GM19452 (cell line): ENCODE data around the gene NELFCD.
"Not testable (repeated sequence)": the region's sequence is repeated elsewhere in the genome, so short reads cannot be mapped to it uniquely, and the experiment has no call there.

Experiments used
- ATAC-seq: cut with Tn5 transposase; IDR thresholded peaks from one replicate; pipeline ENCODE4 v1.9.1; 2021; ENCODE audit not compliant: unreplicated experiment

NELFCD gene

DNA sequence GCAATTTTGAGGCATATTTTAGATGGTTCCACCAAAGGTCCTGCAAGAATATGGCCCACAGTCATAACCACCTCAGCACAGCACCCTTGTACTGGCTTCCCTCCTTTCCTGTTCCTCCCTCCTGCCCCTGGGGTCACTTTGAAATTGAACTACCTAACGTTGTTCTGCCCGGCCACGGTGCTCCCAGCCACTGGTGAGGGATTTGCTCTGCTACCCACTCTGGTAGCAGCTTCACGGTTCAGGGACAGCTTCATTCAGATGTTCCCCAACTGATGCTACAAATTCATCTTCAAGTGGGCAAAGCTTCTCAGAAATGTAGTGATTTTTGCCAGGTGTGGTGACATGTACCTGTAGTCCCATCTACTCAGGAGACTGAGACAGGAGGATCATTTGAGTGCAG is 7.9 kb upstream of the NELFCD start:
- no peak for ATAC-seq

DNA sequence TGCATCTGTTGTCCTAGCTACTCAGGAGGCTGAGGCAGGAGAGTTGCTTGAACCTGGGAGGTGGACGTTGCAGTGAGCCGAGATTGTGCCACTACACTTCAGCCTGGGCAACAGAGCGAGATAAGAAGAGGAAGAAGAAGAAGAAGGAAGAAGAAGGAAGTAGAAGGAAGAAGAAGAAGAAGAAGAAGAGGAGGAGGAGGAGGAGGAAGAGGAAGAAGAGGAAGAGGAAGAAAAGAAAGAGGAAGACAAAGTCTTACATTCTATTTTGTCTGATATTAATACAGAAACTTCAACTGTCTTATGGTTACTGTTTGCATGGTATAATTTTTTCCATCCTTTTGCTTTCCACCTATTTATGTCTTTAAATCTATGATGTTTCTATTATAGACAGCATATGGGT is 7.2 kb upstream of the NELFCD start:
- ATAC-seq: no peak

DNA sequence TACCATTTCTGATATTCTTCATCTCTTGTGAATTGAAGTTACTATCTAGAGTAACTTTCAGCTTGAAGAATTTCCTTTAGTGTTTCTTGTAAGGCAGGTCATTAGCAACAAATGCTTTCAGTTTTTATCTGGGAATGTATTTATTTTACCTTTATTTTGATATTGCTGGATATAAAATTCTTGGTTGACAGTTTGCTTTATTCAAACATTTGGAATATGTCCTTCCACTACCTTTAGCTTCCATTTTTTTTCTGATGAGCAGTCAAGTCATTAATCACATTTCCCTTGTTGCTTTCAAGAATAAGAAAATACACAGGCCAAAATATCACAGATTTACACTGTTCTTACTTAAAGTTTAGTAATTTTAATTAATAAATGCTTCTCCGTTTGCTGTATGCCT is 5.7 kb upstream of the NELFCD start:
- no peak for ATAC-seq

DNA sequence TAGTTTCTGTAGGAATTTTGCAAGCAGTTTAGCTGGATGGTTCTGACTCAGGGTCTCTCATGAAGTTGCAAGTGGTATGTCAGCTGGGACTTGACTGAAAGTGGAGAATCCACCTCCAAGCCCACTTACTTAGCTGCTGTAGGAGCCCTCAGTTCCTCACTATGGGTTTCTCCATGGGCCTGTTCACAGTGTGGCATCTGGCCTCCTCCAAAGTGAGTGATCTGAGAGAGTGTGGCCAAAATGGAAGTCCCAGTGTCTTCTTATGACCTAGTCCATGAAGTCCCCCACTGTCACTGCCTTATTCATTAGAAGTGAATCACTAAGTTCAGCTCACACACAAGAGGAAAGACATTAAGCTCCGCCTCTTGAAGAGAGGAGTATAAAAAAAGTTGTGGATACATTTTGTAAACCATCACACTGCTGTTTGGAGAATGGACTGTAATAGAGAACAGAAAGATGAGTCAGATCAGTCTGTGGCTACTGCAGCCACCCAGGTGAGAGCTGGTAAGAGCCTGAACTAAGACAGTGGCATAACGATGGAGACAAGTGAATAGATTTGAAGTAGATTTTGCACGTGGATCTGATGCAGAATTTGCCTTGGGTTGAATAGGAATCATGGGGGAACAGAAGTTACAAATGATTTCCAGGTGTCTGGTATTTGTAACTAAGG is 4.9 kb upstream of the NELFCD start:
- ATAC-seq: no peak

DNA sequence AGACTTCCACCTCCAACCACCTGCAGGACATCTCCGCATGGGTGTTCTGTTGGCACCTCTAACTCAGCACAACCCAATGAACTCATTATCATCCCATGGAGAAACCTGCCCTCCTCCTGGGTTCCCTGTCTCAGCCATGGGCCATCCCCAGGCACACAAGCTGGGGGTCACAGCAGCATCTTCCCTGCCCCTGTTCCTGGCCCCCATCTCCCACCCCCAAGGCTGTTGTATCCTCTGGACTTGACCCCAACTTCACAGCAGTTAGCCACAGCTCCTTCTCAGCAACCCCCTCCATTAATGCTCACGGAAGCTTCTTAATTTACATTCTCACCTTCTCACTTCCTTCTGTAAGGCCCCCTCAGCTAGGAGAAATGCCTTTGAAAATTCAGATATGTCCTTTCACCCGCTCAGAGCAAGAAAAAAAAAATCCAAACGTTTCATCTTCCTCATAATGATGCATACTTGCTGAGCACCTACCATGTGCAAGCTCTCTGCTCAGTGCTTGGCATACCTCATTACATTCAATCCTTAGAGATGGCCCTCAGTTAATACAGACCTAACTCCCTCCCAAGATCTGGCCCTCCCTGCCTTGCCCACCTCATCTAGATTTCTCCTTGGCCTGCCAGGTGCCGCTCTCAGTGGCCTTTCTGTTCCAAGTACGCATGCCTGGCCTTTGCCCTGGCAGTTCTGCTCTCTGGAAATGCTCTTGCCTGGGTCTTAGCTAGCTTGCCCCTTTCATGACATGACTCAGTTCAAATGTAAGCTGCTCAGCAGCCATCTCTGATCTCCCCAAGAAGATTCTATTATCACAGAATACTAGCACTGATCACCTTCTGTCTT is 2.5 kb upstream of the NELFCD start:
- ATAC-seq: no peak

DNA sequence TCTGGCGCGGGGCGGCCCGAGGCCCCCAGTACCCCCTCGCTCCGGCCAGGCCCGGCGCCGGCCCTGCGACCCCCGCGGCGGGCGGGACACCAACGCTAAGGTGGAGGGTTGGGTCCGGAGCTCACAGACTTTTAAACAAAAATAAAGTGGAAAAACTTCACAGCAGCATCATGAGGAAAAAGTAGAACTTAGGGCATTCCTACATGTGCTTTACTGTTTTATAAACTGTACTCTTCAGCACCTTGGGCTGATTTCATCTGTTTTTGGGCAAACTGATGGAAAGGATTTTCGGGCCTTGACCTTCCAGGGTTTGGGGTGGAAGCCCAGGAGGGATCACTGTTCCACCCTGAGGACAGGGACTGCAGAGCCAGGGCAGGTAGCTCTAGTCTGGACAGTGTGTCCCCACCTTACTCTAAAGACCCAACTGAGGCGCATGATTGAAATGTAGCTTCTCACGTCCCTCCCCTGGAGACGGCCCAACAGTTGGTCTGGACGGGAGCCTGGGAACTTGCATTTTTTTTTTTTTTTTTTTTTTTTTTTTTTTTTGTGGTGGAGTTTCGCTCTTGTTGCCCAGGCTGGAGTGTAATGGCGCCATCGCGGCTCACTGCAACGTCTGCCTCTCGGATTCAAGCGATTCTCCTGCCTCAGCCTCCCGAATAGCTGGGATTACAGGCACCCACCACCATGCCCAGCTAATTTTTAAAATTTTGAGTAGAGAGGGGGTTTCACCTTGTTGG is 740 bp downstream of the NELFCD start:
- no peak for ATAC-seq

DNA sequence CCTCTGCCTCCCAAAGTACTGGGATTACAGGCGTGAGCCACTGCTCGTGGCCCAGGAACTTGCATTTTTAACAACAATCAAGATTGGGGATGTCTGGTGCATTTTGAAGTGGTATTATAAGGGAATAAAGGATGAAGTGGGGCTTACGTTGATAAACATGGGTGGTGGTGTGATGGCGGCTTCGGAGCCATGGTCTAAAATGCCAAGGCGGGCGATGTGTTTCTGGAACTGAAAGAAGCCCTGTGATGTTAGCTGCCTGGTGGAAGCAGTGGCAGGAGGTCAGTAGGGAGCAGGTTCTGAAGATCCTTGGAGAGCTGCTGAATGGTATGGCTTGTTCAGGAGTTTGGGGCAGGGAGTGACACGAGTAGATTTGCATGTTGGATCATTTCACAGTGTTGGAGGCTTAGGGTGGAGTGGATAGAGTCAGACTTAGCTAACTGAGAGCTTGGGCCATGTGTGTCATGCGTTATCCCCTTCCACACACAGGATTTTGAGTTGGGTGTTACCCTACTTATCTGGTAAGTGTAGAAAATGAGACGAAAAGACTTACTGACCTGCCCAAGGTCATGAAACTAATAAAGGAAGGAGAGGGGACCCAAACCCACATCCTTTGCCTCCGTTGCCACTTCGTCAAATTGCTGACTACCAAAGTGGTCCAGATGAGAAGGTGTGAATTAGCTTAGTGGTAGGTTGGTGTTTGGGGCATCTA is 1.5 kb downstream of the NELFCD start:
- no peak for ATAC-seq

DNA sequence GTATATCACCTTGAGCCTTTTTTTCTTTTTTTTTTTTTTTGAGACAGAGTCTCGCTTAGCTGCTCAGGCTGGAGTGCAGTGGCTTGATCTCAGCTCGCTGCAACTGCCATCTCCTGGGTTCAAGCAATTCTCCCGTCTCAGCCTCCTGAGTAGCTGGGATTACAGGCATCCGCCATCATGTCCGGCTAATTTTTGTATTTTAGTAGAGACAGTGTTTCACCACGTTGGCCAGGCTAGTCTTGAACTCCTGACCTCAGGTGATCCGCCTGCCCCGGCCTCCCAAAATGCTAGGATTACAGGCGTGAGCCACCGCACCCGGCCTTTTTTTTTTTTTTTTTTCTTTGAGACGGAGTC is 2.0 kb downstream of the NELFCD start:
- not testable (repeated sequence) for ATAC-seq

DNA sequence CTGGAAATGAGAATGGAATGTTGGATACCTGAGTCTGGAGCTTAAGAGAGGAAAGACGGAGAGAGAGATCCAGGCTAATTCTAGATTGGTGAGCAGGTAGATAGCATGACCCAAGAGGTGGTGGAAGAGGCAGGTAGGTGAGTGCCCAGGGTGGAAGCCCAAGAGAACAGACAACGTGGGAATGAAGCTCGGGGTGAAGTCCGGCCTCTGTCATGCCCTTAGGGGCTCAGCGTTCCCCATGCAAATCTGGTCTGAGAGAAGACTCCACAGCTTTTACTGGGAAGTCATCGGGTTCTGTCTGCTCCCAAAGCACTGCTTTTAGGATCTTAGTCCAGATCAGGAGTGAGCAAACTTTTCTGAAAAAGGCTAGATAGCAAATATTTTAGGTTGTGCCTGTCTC is 3.6 kb downstream of the NELFCD start:
- no peak for ATAC-seq

DNA sequence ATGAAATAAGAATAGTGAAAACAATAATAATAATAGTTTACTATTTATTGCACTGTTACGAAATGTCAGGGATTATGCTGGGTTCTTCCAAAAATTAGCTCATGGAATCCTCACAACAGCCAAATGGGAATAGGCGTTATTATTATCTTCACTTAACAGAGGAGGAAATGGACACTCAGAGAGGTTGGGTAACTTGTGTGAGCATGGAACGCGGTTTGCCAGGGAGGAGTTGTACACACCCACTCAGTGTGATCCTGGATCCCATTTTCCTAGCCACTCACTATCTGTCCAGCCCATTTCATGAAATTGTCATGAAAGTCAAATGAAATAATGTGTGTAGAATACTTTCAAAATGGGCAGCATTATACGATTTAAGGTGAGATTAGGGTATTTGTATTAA is 4.6 kb downstream of the NELFCD start:
- no peak for ATAC-seq

DNA sequence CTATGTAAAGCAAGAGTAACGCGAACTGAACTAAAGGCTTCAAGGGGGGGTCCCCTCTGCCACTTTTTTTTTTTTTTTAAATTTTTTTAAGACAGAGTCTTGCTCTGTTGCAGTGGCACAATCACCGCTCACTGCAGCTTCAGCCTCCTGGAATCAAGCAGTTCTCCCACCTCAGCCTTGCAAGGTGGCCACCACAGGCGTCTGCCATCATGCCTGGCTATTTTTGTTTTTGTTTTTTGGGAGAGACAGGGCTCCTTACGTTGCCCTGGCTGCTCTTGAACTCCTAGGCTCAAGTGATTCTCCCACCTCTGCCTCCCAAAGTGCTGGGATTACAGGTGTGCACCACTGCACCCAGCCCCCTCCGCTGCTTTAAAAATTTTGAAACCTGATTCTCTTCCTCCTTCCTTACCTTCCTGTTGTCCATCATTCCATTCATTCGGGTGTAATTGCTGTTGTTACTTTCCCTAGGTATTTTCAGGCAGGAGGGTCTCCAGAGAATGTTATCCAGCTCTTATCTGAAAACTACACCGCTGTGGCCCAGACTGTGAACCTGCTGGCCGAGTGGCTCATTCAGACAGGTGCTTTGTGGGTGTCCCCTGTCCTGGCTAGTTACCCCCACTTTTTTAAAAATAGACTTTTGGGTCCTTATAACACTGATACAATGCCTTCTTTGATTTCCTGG is 5.4 kb downstream of the NELFCD start:
- no peak for ATAC-seq

DNA sequence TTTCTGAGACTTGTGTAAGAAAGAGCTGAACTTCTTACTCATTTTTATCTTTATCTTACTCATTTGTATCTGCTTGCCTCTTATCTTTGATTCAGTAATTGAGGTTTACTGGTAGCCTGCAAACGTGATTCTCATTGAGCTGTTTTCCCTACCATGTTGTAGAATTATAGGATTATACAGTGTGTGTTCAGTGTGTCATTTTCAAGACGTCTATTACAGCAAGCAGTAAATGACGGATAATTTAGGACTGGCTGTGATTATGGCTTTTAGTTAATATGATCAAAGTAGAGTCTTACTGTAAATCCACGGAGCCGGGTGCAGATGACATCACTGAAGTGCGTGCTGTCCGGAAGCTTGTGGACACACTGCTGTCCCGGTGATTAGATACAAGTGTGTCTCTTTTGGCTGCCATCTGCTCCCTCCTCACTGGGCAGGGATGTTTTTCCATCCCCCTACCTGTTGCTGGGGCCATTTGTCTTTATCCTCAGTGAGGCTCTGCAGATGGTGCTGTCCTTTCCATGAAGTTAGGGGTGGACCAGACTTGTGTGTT is 6.0 kb downstream of the NELFCD start:
- ATAC-seq: no peak

DNA sequence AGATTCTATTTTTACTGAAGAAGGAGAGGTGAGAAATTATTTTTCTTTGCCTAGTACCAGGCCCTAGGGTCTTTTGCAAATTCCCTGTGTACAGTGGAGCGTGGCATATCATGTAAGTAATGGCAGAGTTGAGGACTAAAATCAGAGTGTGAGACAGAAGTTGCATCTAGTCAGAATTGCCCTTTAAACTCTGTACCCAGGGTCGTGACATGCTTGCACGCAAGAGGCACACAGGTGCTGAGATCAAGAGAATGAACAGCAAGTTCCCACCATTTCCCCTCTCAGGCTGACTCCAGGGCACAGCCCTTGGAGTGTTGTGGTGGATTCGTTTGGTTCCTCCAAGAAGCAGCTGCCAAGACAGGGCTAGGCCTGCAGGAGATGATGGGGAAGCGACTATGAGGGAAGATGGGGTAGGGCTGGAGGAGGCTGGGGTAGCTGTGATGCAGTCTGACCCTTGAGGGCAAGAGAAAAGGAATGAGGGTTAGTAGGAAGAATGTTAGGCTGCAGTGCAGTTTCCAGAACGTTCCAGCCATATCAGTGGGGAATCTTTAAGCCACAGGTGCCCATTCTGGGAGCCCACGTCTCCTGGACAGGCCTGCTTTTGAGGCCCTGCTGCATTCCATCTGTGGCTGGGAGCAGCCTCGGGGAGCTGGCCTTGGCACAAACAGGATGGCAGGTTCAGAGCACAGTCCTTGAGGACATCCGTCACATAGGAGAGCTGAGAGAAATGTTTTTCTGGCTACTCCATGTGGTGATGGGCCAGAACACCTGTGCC is 6.9 kb downstream of the NELFCD start:
- no peak for ATAC-seq

DNA sequence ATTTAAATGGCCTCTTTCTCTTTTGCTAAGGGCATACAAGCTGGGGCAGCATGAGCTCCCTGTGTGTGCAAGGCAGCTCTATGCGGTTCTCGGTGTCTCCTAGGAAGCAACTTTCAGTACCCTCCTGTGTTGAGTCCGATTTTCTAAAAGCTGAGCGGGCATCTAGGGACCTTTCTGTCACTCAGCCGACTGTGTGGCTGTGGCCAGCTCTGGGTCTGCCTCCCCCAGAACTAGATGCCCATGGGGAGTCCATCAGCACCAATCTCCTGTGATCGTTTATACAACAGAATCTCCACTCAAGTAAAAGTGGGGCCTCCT is 7.5 kb downstream of the NELFCD start:
- no peak for ATAC-seq

DNA sequence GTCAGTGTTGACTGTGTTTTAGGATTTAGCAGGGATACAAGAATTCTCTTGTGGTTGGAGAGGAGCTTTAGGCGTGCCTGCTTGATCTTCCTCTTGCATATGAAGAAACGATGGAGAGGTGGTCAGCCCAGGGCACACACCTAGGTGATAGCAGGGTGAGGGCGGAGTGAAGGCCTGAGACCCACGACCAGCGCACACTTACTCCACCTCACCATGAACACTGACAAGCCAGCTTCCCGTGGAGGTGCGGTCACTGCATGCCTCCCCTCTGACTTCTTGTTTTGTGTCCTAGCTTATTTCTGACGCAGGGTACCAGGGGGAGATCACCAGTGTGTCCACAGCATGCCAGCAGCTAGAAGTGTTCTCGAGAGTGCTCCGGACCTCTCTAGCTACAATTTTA is 8.1 kb downstream of the NELFCD start:
- no peak for ATAC-seq

DNA sequence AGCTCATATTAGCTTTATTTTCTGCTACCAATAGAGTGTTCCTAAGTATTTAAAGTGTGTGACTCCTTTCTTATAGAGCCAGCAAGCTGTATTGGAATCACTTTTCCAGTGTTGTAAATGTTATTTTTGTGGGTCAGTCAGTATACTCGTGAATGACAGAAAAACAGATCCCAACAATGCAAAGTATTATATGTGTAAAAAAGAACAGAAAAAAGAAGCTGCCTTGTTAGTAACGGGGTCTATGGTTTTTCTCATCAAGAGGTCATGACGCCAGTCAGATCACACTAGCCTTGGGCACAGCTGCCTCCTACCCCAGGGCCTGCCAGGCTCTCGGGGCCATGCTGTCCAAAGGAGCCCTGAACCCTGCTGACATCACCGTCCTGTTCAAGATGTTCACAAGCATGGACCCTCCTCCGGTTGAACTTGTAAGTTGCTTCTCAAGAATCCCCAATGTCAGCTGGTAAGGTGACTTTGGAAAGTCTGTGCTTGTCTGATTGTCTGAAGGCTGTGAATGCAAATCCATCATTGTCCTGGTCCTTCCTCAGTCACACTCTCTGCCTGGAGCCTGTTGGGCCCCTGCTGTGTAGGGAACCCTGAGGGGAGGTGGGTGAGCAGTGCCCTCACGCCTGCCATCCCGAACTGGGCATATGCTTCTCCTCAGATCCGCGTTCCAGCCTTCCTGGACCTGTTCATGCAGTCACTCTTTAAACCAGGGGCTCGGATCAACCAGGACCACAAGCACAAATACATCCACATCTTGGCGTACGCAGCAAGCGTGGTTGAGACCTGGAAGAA is 9.8 kb downstream of the NELFCD start:
- no peak for ATAC-seq

DNA sequence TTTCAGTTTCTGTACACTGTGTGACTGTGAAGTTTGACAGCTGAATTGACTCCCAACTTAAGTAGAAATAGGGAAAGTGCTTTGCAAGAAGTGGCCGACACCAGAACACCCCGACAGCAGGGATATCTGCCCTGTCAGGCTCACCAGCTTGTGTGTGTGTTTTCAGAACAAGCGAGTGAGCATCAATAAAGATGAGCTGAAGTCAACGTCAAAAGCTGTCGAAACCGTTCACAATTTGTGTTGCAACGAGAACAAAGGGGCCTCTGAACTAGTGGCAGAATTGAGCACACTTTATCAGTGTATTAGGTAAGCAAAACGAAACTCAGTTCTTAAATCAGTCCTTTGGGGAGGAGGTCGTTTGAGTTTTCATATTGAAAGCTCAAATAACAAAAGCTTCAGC is 10.7 kb downstream of the NELFCD start:
- ATAC-seq: no peak

DNA sequence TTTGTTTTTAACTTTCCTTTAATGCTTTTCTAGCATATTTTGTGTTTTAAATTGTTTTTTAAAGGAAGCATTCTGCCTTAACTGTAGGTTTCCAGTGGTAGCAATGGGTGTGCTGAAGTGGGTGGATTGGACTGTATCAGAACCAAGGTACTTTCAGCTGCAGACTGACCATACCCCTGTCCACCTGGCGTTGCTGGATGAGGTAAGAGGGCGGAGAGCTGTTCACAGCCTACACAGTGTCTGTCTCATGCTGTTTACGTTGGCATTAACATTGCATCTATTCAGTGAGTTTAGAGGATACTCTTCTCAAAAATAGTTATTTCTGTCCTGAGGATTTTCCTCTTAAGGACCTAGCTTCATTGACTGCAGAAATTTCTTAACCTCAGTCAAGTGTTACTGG is 11.9 kb downstream of the NELFCD start:
- ATAC-seq: no peak
